NCI-H2171 (cell line): ENCODE data around the gene ZNF500.
"Not testable (repeated sequence)": the region's sequence is repeated elsewhere in the genome, so short reads cannot be mapped to it uniquely, and the experiment has no call there.

ENCODE experiments used
- DNase-seq: peaks from one replicate; lab custom pipeline; 2025; lab: John Stamatoyannopoulos, UW

ZNF500 gene

GRCh38 chr16:4796982-4797804 is 30.2 kb upstream of the ZNF500 start:
- no peak for DNase-seq

- no peak for DNase-seq
These were observed 29.0 kb upstream of the ZNF500 start for GRCh38 chr16:4795828-4796572.

GRCh38 chr16:4795181-4795827 is 28.3 kb upstream of the ZNF500 start, which contains the start of gene SMIM22:
Gene SMIM22, plus strand, starts transcription at chr16:4795369. Its CDS starts 366 bp downstream, at chr16:4795735.
- DNase-seq = no peak

- DNase-seq = no peak
These were observed 26.1 kb upstream of the ZNF500 start for GRCh38 chr16:4792951-4793513.

GRCh38 chr16:4790871-4791270 is 23.9 kb upstream of the ZNF500 start:
- DNase-seq = no peak

- no peak for DNase-seq
These were observed 23.3 kb upstream of the ZNF500 start for GRCh38 chr16:4790261-4790660.

GRCh38 chr16:4788910-4789309 is 21.9 kb upstream of the ZNF500 start:
- DNase-seq = no peak

- DNase-seq = no peak
These were observed 21.5 kb upstream of the ZNF500 start for GRCh38 chr16:4788489-4788889.

- no peak for DNase-seq
These were observed 20.9 kb upstream of the ZNF500 start, which contains the start of gene SEPTIN12 for GRCh38 chr16:4787627-4788482. Gene SEPTIN12, minus strand, starts transcription at chr16:4788345. Its CDS starts 700 bp downstream, at chr16:4787645.

GRCh38 chr16:4787068-4787467 is 20.1 kb upstream of the ZNF500 start:
- DNase-seq = no peak

- no peak for DNase-seq
These were observed 18.9 kb upstream of the ZNF500 start for GRCh38 chr16:4785758-4786433.

- DNase-seq = not testable (repeated sequence)
These were observed 17.6 kb upstream of the ZNF500 start for GRCh38 chr16:4784444-4784987.

- no peak for DNase-seq
These were observed 17.0 kb upstream of the ZNF500 start for GRCh38 chr16:4783951-4784336.

GRCh38 chr16:4783251-4783950 is 16.4 kb upstream of the ZNF500 start:
- DNase-seq = no peak

GRCh38 chr16:4780235-4780634 is 13.3 kb upstream of the ZNF500 start:
- DNase-seq = no peak

GRCh38 chr16:4778050-4778392 is 11.1 kb upstream of the ZNF500 start:
- DNase-seq = no peak

- DNase-seq = no peak
These were observed 10.5 kb upstream of the ZNF500 start for GRCh38 chr16:4777339-4778049.

- DNase-seq = no peak
These were observed 9.3 kb upstream of the ZNF500 start for GRCh38 chr16:4776141-4776705.

- DNase-seq = no peak
These were observed 8.0 kb upstream of the ZNF500 start for GRCh38 chr16:4775005-4775404.
